ENCODE results near the gene CAPN3.

GRCh38 chr15:42375252-42375651, 16.0 kb downstream of the CAPN3 start:
- TF ChIP-seq POLR2AphosphoS5 (IDR thresholded peaks at IDR 0.05) (no peak), CTCF (IDR thresholded peaks at IDR 0.05) (no peak), POLR2A (IDR thresholded peaks at IDR 0.05; ENCODE audit: low read depth) (no peak), EP300 (IDR thresholded peaks at IDR 0.05) (no peak)

Measured in esophagus muscularis mucosa (tissue), 4 donors.